Coronary artery (tissue), 2 donors: ENCODE measurements around the gene KCNC3.

Experiments
- DNase-seq: peaks from one replicate; pipeline ENCODE4 v3.0.0-alpha.2; 2017; ENCODE audit warnings: low spot score
- H3K27ac ChIP-seq, 2 donors: fragments of 200-600 bp; sonication (generic); one replicate each; pipeline ENCODE4 v1.5.1; 2016 to 2019
- H3K4me3 ChIP-seq: fragments of 200-600 bp; sonication (generic); 2 replicates; pipeline ENCODE4 v1.5.1; 2016; ENCODE audit warnings: mild to moderate bottlenecking, moderate library complexity
- TF ChIP-seq, protein P1 (sequence below): fragments of 200-600 bp; sonication (generic); IDR thresholded peaks from one replicate; pipeline ENCODE4 v1.5.1; 2019; ENCODE audit warnings: antibody characterized with exemption

KCNC3 gene

GRCh38 chr19:50320596-50320995 is 8.6 kb downstream of the KCNC3 start:
- DNase-seq = no peak
- TF ChIP-seq, protein P1, sequence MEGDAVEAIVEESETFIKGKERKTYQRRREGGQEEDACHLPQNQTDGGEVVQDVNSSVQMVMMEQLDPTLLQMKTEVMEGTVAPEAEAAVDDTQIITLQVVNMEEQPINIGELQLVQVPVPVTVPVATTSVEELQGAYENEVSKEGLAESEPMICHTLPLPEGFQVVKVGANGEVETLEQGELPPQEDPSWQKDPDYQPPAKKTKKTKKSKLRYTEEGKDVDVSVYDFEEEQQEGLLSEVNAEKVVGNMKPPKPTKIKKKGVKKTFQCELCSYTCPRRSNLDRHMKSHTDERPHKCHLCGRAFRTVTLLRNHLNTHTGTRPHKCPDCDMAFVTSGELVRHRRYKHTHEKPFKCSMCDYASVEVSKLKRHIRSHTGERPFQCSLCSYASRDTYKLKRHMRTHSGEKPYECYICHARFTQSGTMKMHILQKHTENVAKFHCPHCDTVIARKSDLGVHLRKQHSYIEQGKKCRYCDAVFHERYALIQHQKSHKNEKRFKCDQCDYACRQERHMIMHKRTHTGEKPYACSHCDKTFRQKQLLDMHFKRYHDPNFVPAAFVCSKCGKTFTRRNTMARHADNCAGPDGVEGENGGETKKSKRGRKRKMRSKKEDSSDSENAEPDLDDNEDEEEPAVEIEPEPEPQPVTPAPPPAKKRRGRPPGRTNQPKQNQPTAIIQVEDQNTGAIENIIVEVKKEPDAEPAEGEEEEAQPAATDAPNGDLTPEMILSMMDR = no peak

GRCh38 chr19:50320051-50320450 is 9.1 kb downstream of the KCNC3 start:
- DNase-seq = no peak
- no peak overlapping the region for H3K4me3 ChIP-seq

More at GRCh38 chr19:50320596-50320995, 8.6 kb downstream of the KCNC3 start:
- no peak overlapping the region for H3K4me3 ChIP-seq
- no peak overlapping the region for H3K27ac ChIP-seq

DNA sequence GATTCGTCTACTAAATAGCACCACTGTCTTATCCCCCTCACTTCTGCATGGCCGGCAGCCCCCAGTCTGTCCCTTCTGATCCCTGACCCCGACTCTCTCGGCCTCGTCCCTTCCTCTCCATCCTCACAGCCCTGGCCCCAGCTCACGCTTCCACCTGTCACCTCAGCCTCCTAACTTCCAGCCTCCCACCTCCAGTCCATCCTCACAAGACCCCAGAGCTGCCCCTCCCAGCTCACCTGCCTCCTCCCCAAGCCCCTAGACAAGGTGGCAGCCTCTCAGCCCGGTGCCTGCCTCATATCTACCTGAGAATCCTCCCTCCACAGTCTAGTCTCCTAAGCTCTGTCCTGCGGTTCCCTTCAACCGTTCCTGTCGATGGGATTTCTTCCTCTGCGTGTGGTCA is 10.0 kb downstream of the KCNC3 start:
- no peak for DNase-seq
- Histone ChIP-seq H3K4me3 (no peak overlapping the region), H3K27ac (no peak overlapping the region)
- TF ChIP-seq, protein P1 = no peak

More at GRCh38 chr19:50320051-50320450, 9.1 kb downstream of the KCNC3 start:
- no peak overlapping the region for H3K27ac ChIP-seq
- TF ChIP-seq, protein P1 = no peak

DNA sequence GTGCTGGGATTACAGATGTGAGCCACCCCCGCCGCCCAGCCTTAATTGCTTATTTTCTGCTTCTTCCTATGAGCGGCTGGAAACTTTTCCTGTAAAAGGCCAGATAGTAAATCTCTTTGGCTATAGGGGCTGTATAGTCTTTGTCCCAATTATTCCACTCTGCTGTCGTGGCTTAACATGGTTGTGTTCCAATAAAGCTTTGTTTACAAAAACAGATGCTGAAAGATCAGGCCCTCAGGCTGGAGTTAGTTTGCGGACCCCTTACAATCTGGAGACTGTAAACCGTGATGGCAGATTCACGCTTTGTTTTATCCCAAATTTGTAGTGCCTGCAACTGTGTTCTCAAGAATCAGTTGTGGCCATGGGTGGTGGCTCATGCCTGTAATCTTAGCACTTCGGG is 10.7 kb downstream of the KCNC3 start:
- TF ChIP-seq, protein P1 = no peak
- Histone ChIP-seq H3K27ac (no peak overlapping the region), H3K4me3 (no peak overlapping the region)
- no peak for DNase-seq

DNA sequence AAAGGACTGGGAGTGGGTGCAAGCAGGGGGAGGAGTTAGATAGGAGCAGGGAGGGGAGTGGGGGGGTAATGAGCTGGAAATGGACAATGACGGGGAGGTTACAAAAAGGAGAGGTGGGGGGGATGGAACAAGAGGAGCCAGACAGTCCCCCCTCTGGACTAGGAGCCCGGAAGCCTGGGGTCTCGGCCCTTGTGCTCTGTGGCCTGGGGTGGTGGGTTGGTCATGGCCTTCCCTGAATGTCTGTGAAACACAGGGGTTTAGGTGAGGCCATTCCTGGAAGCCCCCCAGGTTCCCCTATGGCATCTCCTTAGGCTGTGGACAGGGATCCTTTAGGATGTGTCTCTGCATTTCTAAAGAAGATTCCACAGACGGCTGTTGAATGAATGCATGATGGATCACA is 12.1 kb downstream of the KCNC3 start:
- no peak for DNase-seq
- TF ChIP-seq, protein P1 = no peak

GRCh38 chr19:50315773-50316448 is 13.3 kb downstream of the KCNC3 start:
- TF ChIP-seq, protein P1 = no peak
- no peak for DNase-seq
- H3K27ac ChIP-seq = no peak overlapping the region
- H3K4me3 ChIP-seq = no peak overlapping the region

More for the DNA sequence above, 12.1 kb downstream of the KCNC3 start:
- Histone ChIP-seq H3K27ac (no peak overlapping the region), H3K4me3 (no peak overlapping the region)
